ENCODE measurements around the gene QRFP.

DNA sequence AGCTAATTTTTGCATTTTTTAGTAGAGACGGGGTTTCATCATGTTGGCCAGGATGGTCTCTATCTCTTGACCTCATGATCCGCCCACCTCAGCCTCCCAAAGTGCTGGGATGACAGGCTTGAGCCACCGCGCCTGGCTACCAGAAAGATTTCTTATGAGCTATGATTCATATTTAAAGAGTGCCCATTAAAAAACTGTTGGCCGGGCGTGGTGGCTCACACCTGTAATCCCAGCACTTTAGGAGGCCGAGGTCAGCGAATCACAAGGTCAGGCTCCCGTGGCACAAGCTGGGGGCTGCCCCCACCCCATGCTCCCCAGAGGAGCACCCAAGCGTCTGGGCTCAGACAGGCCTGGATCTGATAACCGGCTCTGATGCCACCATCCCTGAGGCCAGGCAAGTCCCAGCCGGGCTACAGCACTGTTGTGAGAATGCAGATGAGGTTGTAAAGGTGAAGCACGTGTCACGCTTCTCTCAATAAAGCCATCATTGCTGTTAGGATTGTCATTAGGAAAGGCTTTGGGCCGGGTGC lies 13.9 kb downstream of the QRFP start:
- TF ChIP-seq POLR2A (IDR thresholded peaks at IDR 0.05; ENCODE audit: low read depth) (no peak), CTCF (IDR thresholded peaks at IDR 0.05) (no peak)

Data from esophagus muscularis mucosa (tissue), 3 donors.